MM.1S (cell line): ENCODE results near the gene CDC37L1.
"Not testable (repeated sequence)": the region's sequence is repeated elsewhere in the genome, so short reads cannot be mapped to it uniquely, and the experiment has no call there.

Experiments
- DNase-seq: peaks from one replicate; pipeline ENCODE4 v3.0.0-alpha.2; 2015
- H2AFZ ChIP-seq: fragments of 300-600 bp; sonication (generic); 2 replicates; pipeline ENCODE4 v1.6.0; 2016; ENCODE audit warnings: antibody characterized with exemption, low read length
- H3F3A ChIP-seq: fragments of 300-600 bp; sonication (generic); 2 replicates; pipeline ENCODE4 v1.6.1; 2016; ENCODE audit warnings: mild to moderate bottlenecking, antibody characterized with exemption, low read length, moderate library complexity, mixed read lengths; ENCODE audit not compliant: insufficient read depth
- H3K27ac ChIP-seq: fragments of 300-600 bp; sonication (generic); 2 replicates; pipeline ENCODE4 v1.5.1; 2016; ENCODE audit warnings: mild to moderate bottlenecking, low read length
- H3K27me3 ChIP-seq: fragments of 300-600 bp; sonication (generic); replicated peaks from 2 replicates; pipeline ENCODE4 v1.6.0; 2016; ENCODE audit warnings: low read length; ENCODE audit not compliant: insufficient read depth
- H3K36me3 ChIP-seq: fragments of 300-600 bp; sonication (generic); replicated peaks from 2 replicates; pipeline ENCODE4 v1.6.1; 2016; ENCODE audit warnings: mild to moderate bottlenecking, low read length, mixed read lengths; ENCODE audit not compliant: insufficient read depth
- H3K4me1 ChIP-seq: fragments of 300-600 bp; sonication (generic); 2 replicates; pipeline ENCODE4 v1.6.1; 2016; ENCODE audit warnings: low read length, mixed read lengths
- H3K4me2 ChIP-seq: fragments of 300-600 bp; sonication (generic); 2 replicates; pipeline ENCODE4 v1.6.0; 2016; ENCODE audit warnings: low read depth, low read length
- H3K4me3 ChIP-seq: fragments of 300-600 bp; sonication (generic); 2 replicates; pipeline ENCODE4 v1.5.1; 2016; ENCODE audit warnings: low read length, mixed read lengths
- H3K79me2 ChIP-seq: fragments of 300-600 bp; sonication (generic); 2 replicates; pipeline ENCODE4 v1.6.1; 2016; ENCODE audit warnings: mixed run types, low read length, mixed read lengths
- H3K9ac ChIP-seq: fragments of 300-600 bp; sonication (generic); 2 replicates; pipeline ENCODE4 v1.6.1; 2016; ENCODE audit warnings: low read length, mixed read lengths
- H3K9me2 ChIP-seq: fragments of 300-600 bp; sonication (generic); replicated peaks from 2 replicates; pipeline ENCODE4 v1.6.1; 2016; ENCODE audit warnings: mild to moderate bottlenecking, low read length, mixed read lengths; ENCODE audit not compliant: insufficient read depth
- H3K9me3 ChIP-seq: fragments of 300-600 bp; sonication (generic); replicated peaks from 2 replicates; pipeline ENCODE4 v1.6.1; 2016; ENCODE audit warnings: mild to moderate bottlenecking, low read length, mixed read lengths; ENCODE audit not compliant: insufficient read depth
- H4K20me1 ChIP-seq: fragments of 300-600 bp; sonication (generic); 2 replicates; pipeline ENCODE4 v1.6.1; 2016; ENCODE audit warnings: mild to moderate bottlenecking, low read length, moderate library complexity, mixed read lengths; ENCODE audit not compliant: insufficient read depth
- CTCF ChIP-seq: fragments of 300-600 bp; sonication (generic); IDR thresholded peaks from 2 replicates; pipeline ENCODE4 v1.5.1; 2016; ENCODE audit warnings: antibody characterized with exemption, low read length, mixed read lengths
- EZH2 ChIP-seq: fragments of 300-600 bp; sonication (generic); optimal IDR thresholded peaks from 2 replicates; pipeline ENCODE3; 2017; ENCODE audit warnings: low read depth, mild to moderate bottlenecking, antibody characterized with exemption, low read length, mixed read lengths
- EZH2phosphoT487 ChIP-seq: fragments of 300-600 bp; sonication (generic); IDR thresholded peaks from 2 replicates; pipeline ENCODE4 v1.6.1; 2018; ENCODE audit warnings: antibody characterized with exemption, low read length

Gene CDC37L1

GRCh38 chr9:4746278-4747030, 67.1 kb downstream of the CDC37L1 start:
- TF ChIP-seq CTCF (no peak), EZH2phosphoT487 (no peak), EZH2 (no peak)
- H3K9me3 ChIP-seq, result no peaks in the 10 kb centered on the region
- no peaks in the 10 kb centered on the region for H3K79me2 ChIP-seq
- H3K9me2 ChIP-seq, result no peaks in the 10 kb centered on the region
- H3K27me3 ChIP-seq, result no peaks in the 10 kb centered on the region
- no peak overlapping the region for H3K4me2 ChIP-seq
- no peak for DNase-seq
- no peak overlapping the region for H2AFZ ChIP-seq
- H3F3A ChIP-seq, result peaks cover 6% of the 10 kb centered on the region; the same call in 1 of the 2 replicates
- no peaks in the 10 kb centered on the region for H4K20me1 ChIP-seq
- no peak overlapping the region for H3K9ac ChIP-seq
- H3K4me3 ChIP-seq, result no peak overlapping the region
- H3K36me3 ChIP-seq, result no peaks in the 10 kb centered on the region
- H3K27ac ChIP-seq, result no peak overlapping the region
- H3K4me1 ChIP-seq, result no peaks in the 10 kb centered on the region

- DNase-seq, result no peak
- no peaks in the 10 kb centered on the region for H3K9me3 ChIP-seq
- H3K27me3 ChIP-seq, result no peaks in the 10 kb centered on the region
- H3K9me2 ChIP-seq, result no peaks in the 10 kb centered on the region
- TF ChIP-seq EZH2phosphoT487 (no peak), EZH2 (no peak), CTCF (no peak)
- no peak overlapping the region for H3K4me3 ChIP-seq
- no peak overlapping the region for H3K4me2 ChIP-seq
- no peak overlapping the region for H2AFZ ChIP-seq
- no peaks in the 10 kb centered on the region for H3K36me3 ChIP-seq
- H3F3A ChIP-seq, result no peaks in the 10 kb centered on the region
- H4K20me1 ChIP-seq, result no peaks in the 10 kb centered on the region
- no peak overlapping the region for H3K9ac ChIP-seq
- no peaks in the 10 kb centered on the region for H3K4me1 ChIP-seq
- H3K27ac ChIP-seq, result no peak overlapping the region
- no peaks in the 10 kb centered on the region for H3K79me2 ChIP-seq
These were observed 69.2 kb downstream of the CDC37L1 start for GRCh38 chr9:4748612-4749011.

- no peaks in the 10 kb centered on the region for H3K9me2 ChIP-seq
- no peaks in the 10 kb centered on the region for H3K36me3 ChIP-seq
- H3K9me3 ChIP-seq, result no peaks in the 10 kb centered on the region
- TF ChIP-seq CTCF (peak; percentile 64), EZH2 (no peak)
- H2AFZ ChIP-seq, result no peak overlapping the region
- H3F3A ChIP-seq, result 0 out of 2 replicates have a peak, but pooled peaks cover 4% of the 10 kb centered on the region
- no peaks in the 10 kb centered on the region for H3K79me2 ChIP-seq
- DNase-seq, result peak; percentile 56
- no peaks in the 10 kb centered on the region for H3K27me3 ChIP-seq
- no peak overlapping the region for H3K4me3 ChIP-seq
- peaks cover 5% of the 10 kb centered on the region for H3K4me1 ChIP-seq
- H3K9ac ChIP-seq, result no peak overlapping the region
- H3K27ac ChIP-seq, result no peak overlapping the region
- no peak overlapping the region for H3K4me2 ChIP-seq
- H4K20me1 ChIP-seq, result no peaks in the 10 kb centered on the region
These were observed 70.8 kb downstream of the CDC37L1 start for GRCh38 chr9:4750023-4750673.

GRCh38 chr9:4754530-4754929, 75.2 kb downstream of the CDC37L1 start:
- not testable (repeated sequence) for H3K27me3 ChIP-seq, H3K4me3 ChIP-seq, H3K36me3 ChIP-seq, H3F3A ChIP-seq, H3K9me3 ChIP-seq, H3K9ac ChIP-seq, H3K79me2 ChIP-seq, DNase-seq, H4K20me1 ChIP-seq, H3K9me2 ChIP-seq
- Histone ChIP-seq H3K4me2 (peak overlapping the region; percentile 55; the same call in 1 of the 2 replicates), H2AFZ (peak overlapping the region; percentile 39; the same call in 1 of the 2 replicates), H3K4me1 (peaks cover 12% of the 10 kb centered on the region), H3K27ac (peak overlapping the region; percentile 35; the same call in 1 of the 2 replicates)
